AG10803 (cell line): ENCODE results near the gene LRWD1.
A peak's percentile ranks its signal among the peaks of the same experiment; 100 is the strongest.

Experiments
- DNase-seq: peaks from one replicate; pipeline ENCODE4 v3.0.0; 2010; ENCODE audit warnings: low read depth
- H3K4me3 ChIP-seq: 2 replicates; pipeline ENCODE4 v1.5.1; 2011; ENCODE audit warnings: mild to moderate bottlenecking, low read length, control low read depth
- CTCF ChIP-seq: conservative IDR thresholded peaks from 2 replicates; pipeline ENCODE4 v1.5.1; 2011; ENCODE audit warnings: mild to moderate bottlenecking, low read length, control low read depth, inconsistent platforms

The LRWD1 gene

GRCh38 chr7:102445674-102446071 lies 19.1 kb upstream of the LRWD1 start:
- DNase-seq = no peak
- no peak overlapping the region for H3K4me3 ChIP-seq
- no peak for TF ChIP-seq CTCF

- no peak for DNase-seq
- no peak for TF ChIP-seq CTCF
- H3K4me3 ChIP-seq = no peak overlapping the region
Measured at GRCh38 chr7:102446387-102447156, 18.2 kb upstream of the LRWD1 start.

- no peak overlapping the region for H3K4me3 ChIP-seq
- no peak for TF ChIP-seq CTCF
- no peak for DNase-seq
Measured at GRCh38 chr7:102447311-102447710, 17.5 kb upstream of the LRWD1 start.

GRCh38 chr7:102449136-102449535 lies 15.6 kb upstream of the LRWD1 start:
- DNase-seq = no peak
- no peak overlapping the region for H3K4me3 ChIP-seq
- TF ChIP-seq CTCF = no peak

- DNase-seq = no peak
- peak; percentile 6; the same call in 1 of the 2 replicates for TF ChIP-seq CTCF
- H3K4me3 ChIP-seq = no peak overlapping the region
Measured at GRCh38 chr7:102450242-102450641, 14.5 kb upstream of the LRWD1 start.

GRCh38 chr7:102451371-102452054 lies 13.3 kb upstream of the LRWD1 start:
- H3K4me3 ChIP-seq = no peak overlapping the region
- DNase-seq = peak; percentile 8

More at GRCh38 chr7:102451371-102452054, 13.3 kb upstream of the LRWD1 start:
- no peak for TF ChIP-seq CTCF
